DND-41 (cell line): ENCODE data around the gene NEK9.
"Not testable (repeated sequence)": the region's sequence is repeated elsewhere in the genome, so short reads cannot be mapped to it uniquely, and the experiment has no call there.

Experiments
- ATAC-seq: fragments of 200-7000 bp; cut with Tn5 transposase; 3 replicates; pipeline ENCODE4 v1.9.1; 2021; ENCODE audit warnings: low read depth; ENCODE audit not compliant: insufficient read depth
- DNase-seq: peaks from one replicate; pipeline ENCODE4 v3.0.0-alpha.2; 2020
- H2AFZ ChIP-seq: 2 replicates; pipeline ENCODE4 v1.6.0; 2012; ENCODE audit warnings: low read depth, low read length
- H3K27ac ChIP-seq: 2 replicates; pipeline ENCODE4 v1.5.1; 2012; ENCODE audit warnings: low read length, inconsistent platforms
- H3K27me3 ChIP-seq: fragments of 200-600 bp; sonication (generic); 2 replicates; pipeline ENCODE4 v1.6.0; 2012; ENCODE audit warnings: low read length, mild to moderate bottlenecking, inconsistent platforms; ENCODE audit not compliant: insufficient read depth, poor library complexity
- H3K36me3 ChIP-seq: 2 replicates; pipeline ENCODE4 v1.5.1; 2012; ENCODE audit warnings: low read length, inconsistent platforms; ENCODE audit not compliant: insufficient read depth
- H3K4me1 ChIP-seq: 2 replicates; pipeline ENCODE4 v1.5.1; 2012; ENCODE audit warnings: mild to moderate bottlenecking, low read length; ENCODE audit not compliant: insufficient read depth
- H3K4me2 ChIP-seq: 2 replicates; pipeline ENCODE4 v1.6.0; 2012; ENCODE audit warnings: mild to moderate bottlenecking, moderate library complexity, low read length, inconsistent platforms; ENCODE audit not compliant: insufficient read depth
- H3K4me3 ChIP-seq, 2 experiments: fragments of 200-600 bp in 1 of 2; shearing (Covaris generic) in 1 of 2; 2 replicates each; pipeline ENCODE4 v1.5.1; 2012 to 2016; ENCODE audit warnings: inconsistent platforms in 2 of 2, low read length in 2 of 2, mild to moderate bottlenecking in 2 of 2, low read depth in 1 of 2, moderate library complexity in 1 of 2
- H3K79me2 ChIP-seq: 2 replicates; pipeline ENCODE4 v1.6.0; 2012; ENCODE audit warnings: low read length, inconsistent platforms; ENCODE audit not compliant: insufficient read depth
- H3K9ac ChIP-seq: 2 replicates; pipeline ENCODE4 v1.6.0; 2012; ENCODE audit warnings: low read depth, mild to moderate bottlenecking, inconsistent platforms, low read length, moderate library complexity
- H3K9me3 ChIP-seq: 2 replicates; pipeline ENCODE4 v1.5.1; 2012; ENCODE audit warnings: low read length, moderate library complexity, mild to moderate bottlenecking, inconsistent platforms; ENCODE audit not compliant: insufficient read depth, severe bottlenecking
- H4K20me1 ChIP-seq: 2 replicates; pipeline ENCODE4 v1.6.0; 2012; ENCODE audit warnings: low read length; ENCODE audit not compliant: insufficient read depth
- EZH2 ChIP-seq: IDR thresholded peaks from 3 replicates; pipeline ENCODE4 v1.6.1; 2012; ENCODE audit warnings: borderline replicate concordance, low read depth, mild to moderate bottlenecking, moderate library complexity, low read length, inconsistent platforms; ENCODE audit not compliant: severe bottlenecking
- TF ChIP-seq, protein P1 (sequence below): IDR thresholded peaks from 2 replicates; pipeline ENCODE4 v1.5.1; 2012; ENCODE audit warnings: borderline replicate concordance, low read length, moderate library complexity, mild to moderate bottlenecking; ENCODE audit not compliant: poor library complexity, severe bottlenecking; ENCODE audit errors: extremely low read depth

The NEK9 gene

DNA sequence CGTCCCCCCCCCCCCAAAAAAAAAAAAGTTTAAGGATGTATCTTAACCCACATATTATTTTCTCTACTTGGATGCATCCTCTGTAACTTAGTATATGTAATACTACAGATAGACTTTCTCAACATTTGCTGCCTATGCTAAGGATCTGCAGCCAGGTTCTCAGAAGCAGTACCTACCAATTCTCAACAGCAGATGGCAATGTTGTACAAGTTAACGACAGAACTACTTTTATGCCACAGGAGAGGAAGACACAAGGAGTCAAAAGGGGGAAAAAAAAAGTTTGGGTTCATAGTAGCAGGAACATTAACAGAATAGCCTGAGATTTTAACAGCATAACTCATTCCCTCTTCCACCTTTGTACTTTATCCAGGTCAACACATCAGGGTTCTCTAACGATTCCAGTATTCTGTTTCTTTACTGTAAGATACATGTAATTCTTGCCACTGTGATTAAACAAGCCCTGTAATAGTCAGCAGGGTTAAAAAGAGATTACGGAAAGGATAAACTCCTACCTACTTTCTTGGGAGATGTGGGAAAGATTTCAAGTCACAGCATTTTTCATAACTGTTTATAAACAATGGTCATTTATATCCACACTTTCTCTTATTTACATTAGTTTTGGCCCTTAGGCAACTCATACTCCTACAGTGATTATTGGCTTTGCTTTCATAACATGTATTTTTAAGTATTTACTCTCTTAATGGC is 5.7 kb upstream of the NEK9 start:
- Histone ChIP-seq H3K27ac (no peak overlapping the region), H3K79me2 (peaks cover 16% of the 10 kb centered on the region), H4K20me1 (0 out of 2 replicates have a peak, but pooled peaks cover 4% of the 10 kb centered on the region), H3K4me1 (peaks cover 11% of the 10 kb centered on the region), H3K36me3 (peaks cover 49% of the 10 kb centered on the region), H3K27me3 (no peaks in the 10 kb centered on the region), H3K9ac (no peak overlapping the region), H2AFZ (no peak overlapping the region), H3K4me3 (no peak overlapping the region), H3K9me3 (no peaks in the 10 kb centered on the region), H3K4me2 (no peak overlapping the region)
- TF ChIP-seq, protein P1, sequence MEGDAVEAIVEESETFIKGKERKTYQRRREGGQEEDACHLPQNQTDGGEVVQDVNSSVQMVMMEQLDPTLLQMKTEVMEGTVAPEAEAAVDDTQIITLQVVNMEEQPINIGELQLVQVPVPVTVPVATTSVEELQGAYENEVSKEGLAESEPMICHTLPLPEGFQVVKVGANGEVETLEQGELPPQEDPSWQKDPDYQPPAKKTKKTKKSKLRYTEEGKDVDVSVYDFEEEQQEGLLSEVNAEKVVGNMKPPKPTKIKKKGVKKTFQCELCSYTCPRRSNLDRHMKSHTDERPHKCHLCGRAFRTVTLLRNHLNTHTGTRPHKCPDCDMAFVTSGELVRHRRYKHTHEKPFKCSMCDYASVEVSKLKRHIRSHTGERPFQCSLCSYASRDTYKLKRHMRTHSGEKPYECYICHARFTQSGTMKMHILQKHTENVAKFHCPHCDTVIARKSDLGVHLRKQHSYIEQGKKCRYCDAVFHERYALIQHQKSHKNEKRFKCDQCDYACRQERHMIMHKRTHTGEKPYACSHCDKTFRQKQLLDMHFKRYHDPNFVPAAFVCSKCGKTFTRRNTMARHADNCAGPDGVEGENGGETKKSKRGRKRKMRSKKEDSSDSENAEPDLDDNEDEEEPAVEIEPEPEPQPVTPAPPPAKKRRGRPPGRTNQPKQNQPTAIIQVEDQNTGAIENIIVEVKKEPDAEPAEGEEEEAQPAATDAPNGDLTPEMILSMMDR: peak; percentile 89
- TF ChIP-seq EZH2: no peak
- DNase-seq (peak; percentile 70), ATAC-seq (peak; percentile 95)

DNA sequence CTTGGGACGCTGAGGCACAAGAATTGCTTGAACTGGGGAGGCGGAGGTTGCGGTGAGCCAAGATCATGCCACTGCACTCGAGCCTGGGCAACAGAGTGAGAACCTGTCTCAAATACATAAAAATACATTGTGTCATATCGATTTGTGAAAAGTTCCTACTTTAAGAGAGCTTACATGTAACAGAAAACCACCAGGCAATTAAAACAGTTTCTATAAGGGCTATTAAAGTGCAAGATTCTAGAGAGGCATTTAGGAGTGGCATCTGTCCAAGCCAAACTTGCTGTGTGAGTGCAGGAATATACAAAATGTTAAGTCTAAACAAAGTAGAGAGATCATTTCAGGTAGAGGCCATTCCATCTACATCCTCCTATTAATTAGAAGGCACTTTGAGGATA is 1.7 kb upstream of the NEK9 start:
- Histone ChIP-seq H3K27me3 (no peaks in the 10 kb centered on the region), H3K36me3 (peaks cover 31% of the 10 kb centered on the region), H3K27ac (no peak overlapping the region), H3K9ac (no peak overlapping the region), H3K79me2 (peaks cover 45% of the 10 kb centered on the region), H3K9me3 (no peaks in the 10 kb centered on the region), H3K4me3 (no peak overlapping the region), H2AFZ (no peak overlapping the region), H3K4me2 (peak overlapping the region; percentile 23; the same call in 1 of the 2 replicates), H3K4me1 (peaks cover 27% of the 10 kb centered on the region), H4K20me1 (0 out of 2 replicates have a peak, but pooled peaks cover 4% of the 10 kb centered on the region)
- TF ChIP-seq EZH2: no peak
- TF ChIP-seq, protein P1: no peak
- DNase-seq (no peak), ATAC-seq (no peak)

DNA sequence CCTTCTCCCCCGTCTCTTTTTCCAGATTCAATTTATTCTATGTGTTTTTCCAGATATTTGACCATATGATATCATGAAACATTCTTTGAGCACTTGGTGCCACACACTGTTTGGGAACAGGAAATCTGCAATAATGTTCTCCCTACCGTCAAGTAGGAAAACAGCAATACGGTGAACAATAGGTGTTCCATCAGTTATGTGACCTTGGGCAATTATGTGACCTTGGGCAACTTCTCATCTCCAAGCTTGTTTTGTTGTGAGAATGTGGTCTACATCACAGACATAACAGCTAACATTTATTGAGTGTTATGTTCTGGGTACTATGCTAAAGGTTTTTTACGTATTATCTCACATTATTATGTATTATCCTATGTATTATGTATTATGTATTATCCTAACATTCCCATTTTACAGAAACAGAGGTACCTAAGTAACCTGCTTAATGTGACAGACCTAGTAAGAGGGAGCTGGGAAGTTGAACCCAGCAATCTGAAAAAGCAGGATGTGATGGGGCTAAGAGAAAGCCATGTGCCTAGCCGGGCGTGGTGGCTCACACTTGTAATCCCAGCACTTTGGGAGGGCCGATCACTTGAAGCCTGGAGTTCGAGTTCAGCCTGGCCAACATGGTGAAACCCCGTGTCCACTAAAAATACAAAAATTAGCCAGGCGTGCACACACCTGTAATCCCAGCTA is 1.2 kb upstream of the NEK9 start:
- Histone ChIP-seq H3K4me1 (peaks cover 27% of the 10 kb centered on the region), H3K27ac (0 out of 2 replicates have a peak overlapping the region, but pooled peaks have one; percentile 41), H3K27me3 (no peaks in the 10 kb centered on the region), H3K4me3 (peak overlapping the region; percentile 63 to 81; a peak in 3 of 4 replicates), H3K36me3 (peaks cover 25% of the 10 kb centered on the region), H3K4me2 (peak overlapping the region; percentile 77), H4K20me1 (0 out of 2 replicates have a peak, but pooled peaks cover 4% of the 10 kb centered on the region), H3K9me3 (no peaks in the 10 kb centered on the region), H3K79me2 (peaks cover 45% of the 10 kb centered on the region), H2AFZ (no peak overlapping the region), H3K9ac (peak overlapping the region; percentile 91)
- no peak for DNase-seq
- no peak for ATAC-seq
- TF ChIP-seq, protein P1: no peak
- no peak for TF ChIP-seq EZH2

DNA sequence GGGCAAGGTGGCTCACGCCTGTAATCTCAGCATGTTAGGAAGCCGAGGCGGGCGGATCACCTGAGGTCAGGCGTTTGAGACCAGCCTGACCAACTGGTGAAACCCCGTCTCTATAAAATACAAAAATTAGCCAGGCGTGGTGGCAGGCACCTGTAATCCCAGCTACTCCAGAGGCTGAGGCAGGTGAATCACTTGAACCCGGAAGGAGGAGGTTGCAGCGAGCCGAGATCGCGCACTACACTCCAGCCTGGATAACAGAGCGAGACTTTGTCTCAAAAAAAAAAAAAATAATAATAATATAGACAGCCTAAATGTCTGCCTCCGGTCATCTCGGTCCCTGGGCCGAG is 599 bp upstream of the NEK9 start:
- ATAC-seq, DNase-seq: not testable (repeated sequence)
- peak overlapping the region; percentile 63 to 81 for H3K4me3 ChIP-seq

More for the DNA sequence above, 599 bp upstream of the NEK9 start:
- peaks cover 27% of the 10 kb centered on the region for H3K4me1 ChIP-seq
- H3K36me3 ChIP-seq: peaks cover 20% of the 10 kb centered on the region
- peaks cover 45% of the 10 kb centered on the region for H3K79me2 ChIP-seq
- peak overlapping the region; percentile 94 for H2AFZ ChIP-seq
- H3K4me2 ChIP-seq: peak overlapping the region; percentile 77
- not testable (repeated sequence) for H3K9me3 ChIP-seq, H4K20me1 ChIP-seq, H3K27me3 ChIP-seq
- peak overlapping the region; percentile 91 for H3K9ac ChIP-seq
- H3K27ac ChIP-seq: peak overlapping the region; percentile 91
